HCT116 (cell line): Measurements from ENCODE around the gene MBL2. TPM values are rescaled to one million over a fixed set of nuclear protein-coding genes. Genes with fewer than 3 reads are reported as not detected.

Source experiments
- ATAC-seq: fragments of 200-7000 bp; cut with Tn5 transposase; 2 replicates; pipeline ENCODE4 v1.9.1; 2020; ENCODE audit warnings: mild to moderate bottlenecking, moderate library complexity
- BruUV-seq: library from RNA; stranded (reverse); fragments of 400-500 nt; replicated peaks from 2 replicates; lab custom pipeline; 2021; lab: Mats Ljungman, UMichigan
- CTCF ChIA-PET: fragments of 300-600 bp; sonication (Branson Sonifier 250); formaldehyde crosslinking; loops from one replicate; lab custom pipeline; 2021; ENCODE audit warnings: antibody characterized with exemption; lab: Charles Lee
- POLR2A ChIA-PET: fragments of 300-600, 350-600 bp; sonication (Branson Sonifier 250); formaldehyde crosslinking; loops from one replicate; lab custom pipeline; 2021; ENCODE audit warnings: antibody characterized with exemption; lab: Charles Lee
- RAD21 ChIA-PET, 2 experiments: fragments of 300-600 bp; sonication (Branson Sonifier 250); formaldehyde crosslinking; loops; one replicate each; lab custom pipeline; 2023; ENCODE audit warnings: low total read pairs in 2 of 2; ENCODE audit not compliant: uncharacterized antibody in 2 of 2, unreplicated experiment in 2 of 2, low non-redundant PET in 1 of 2; lab: Charles Lee
- DNase-seq: peaks from one replicate; pipeline ENCODE4 v3.0.0-alpha.2; 2010; ENCODE audit warnings: low read depth, low spot score
- H2AFZ ChIP-seq: fragments of 200-600 bp; shearing (Covaris generic), sonication (generic); 2 replicates; pipeline ENCODE4 v1.6.1; 2017; ENCODE audit warnings: low read depth, mixed run types, mixed read lengths, antibody characterized with exemption, low read length; ENCODE audit not compliant: poor library complexity, severe bottlenecking
- H3K27ac ChIP-seq: 2 replicates; pipeline ENCODE4 v1.5.1; 2012; ENCODE audit warnings: low read depth, low read length
- H3K27me3 ChIP-seq: fragments of 200-600 bp; sonication (generic); 2 replicates; pipeline ENCODE4 v1.6.1; 2016; ENCODE audit warnings: mixed run types, low read length, mixed read lengths; ENCODE audit not compliant: insufficient read depth
- H3K36me3 ChIP-seq, 2 experiments: fragments of 200-500 bp in 1 of 2; fragments of 200-600 bp in 1 of 2; sonication (Bioruptor generic) in 1 of 2; sonication (generic) in 1 of 2; 2 replicates each; pipeline versions ENCODE4 v1.5.1 to v1.6.1; 2014 to 2016; ENCODE audit warnings: low read length in 2 of 2, inconsistent platforms in 1 of 2, mixed read lengths in 1 of 2, mixed run types in 1 of 2; ENCODE audit not compliant: insufficient read depth in 2 of 2, control insufficient read depth in 1 of 2
- H3K4me1 ChIP-seq, 2 experiments: fragments of 200-600 bp in 1 of 2; sonication (generic) in 1 of 2; 2 replicates each; pipeline versions ENCODE4 v1.5.1 to v1.6.1; 2012 to 2017; ENCODE audit warnings: low read length in 2 of 2, inconsistent platforms in 1 of 2, mild to moderate bottlenecking in 1 of 2, mixed read lengths in 1 of 2, mixed run types in 1 of 2, moderate library complexity in 1 of 2; ENCODE audit not compliant: insufficient read depth in 2 of 2, control insufficient read depth in 1 of 2
- H3K4me2 ChIP-seq: fragments of 200-600 bp; sonication (generic); 2 replicates; pipeline ENCODE4 v1.6.1; 2017; ENCODE audit warnings: mixed run types, low read length, mixed read lengths
- H3K4me3 ChIP-seq, 2 experiments: fragments of 200-600 bp in 1 of 2; sonication (generic) in 1 of 2; replicated peaks in 1 of 2; 2 replicates each; pipeline ENCODE4 v1.5.1; 2011 to 2016; ENCODE audit warnings: low read length in 2 of 2, control low read depth in 1 of 2, low read depth in 1 of 2, mild to moderate bottlenecking in 1 of 2, mixed read lengths in 1 of 2, mixed run types in 1 of 2
- H3K79me2 ChIP-seq: fragments of 200-600 bp; sonication (generic); 2 replicates; pipeline ENCODE4 v1.6.1; 2017; ENCODE audit warnings: mild to moderate bottlenecking, mixed run types, low read length, moderate library complexity, mixed read lengths; ENCODE audit not compliant: insufficient read depth
- H3K9ac ChIP-seq: fragments of 200-600 bp; sonication (generic); 2 replicates; pipeline ENCODE4 v1.6.1; 2016; ENCODE audit warnings: low read length, mixed read lengths
- H3K9me2 ChIP-seq: fragments of 200-600 bp; sonication (generic), shearing (Covaris generic); 2 replicates; pipeline ENCODE4 v1.6.1; 2017; ENCODE audit warnings: mixed run types, mild to moderate bottlenecking, moderate library complexity; ENCODE audit not compliant: insufficient read depth
- H3K9me3 ChIP-seq, 2 experiments: fragments of 200-500 bp in 1 of 2; fragments of 200-600 bp in 1 of 2; sonication (Bioruptor generic) in 1 of 2; sonication (generic) in 1 of 2; 2 replicates each; pipeline ENCODE4 v1.6.1; 2014 to 2017; ENCODE audit warnings: low read length in 2 of 2, mixed read lengths in 2 of 2, inconsistent platforms in 1 of 2, low read depth in 1 of 2, mild to moderate bottlenecking in 1 of 2, mixed run types in 1 of 2, moderate library complexity in 1 of 2; ENCODE audit not compliant: control insufficient read depth in 1 of 2, insufficient read depth in 1 of 2
- H4K20me1 ChIP-seq: fragments of 200-600 bp; sonication (generic), shearing (Covaris generic); 2 replicates; pipeline ENCODE4 v1.6.1; 2017; ENCODE audit warnings: mixed run types, mild to moderate bottlenecking, moderate library complexity; ENCODE audit not compliant: insufficient read depth
- CBX3 ChIP-seq: IDR thresholded peaks from 2 replicates; pipeline ENCODE4 v1.6.1; 2012; ENCODE audit warnings: low read depth
- CEBPB ChIP-seq: IDR thresholded peaks from 2 replicates; pipeline ENCODE4 v1.6.1; 2012; ENCODE audit warnings: low read depth
- EGR1 ChIP-seq: IDR thresholded peaks from 2 replicates; pipeline ENCODE4 v1.6.1; 2012; ENCODE audit warnings: low read depth
- ELF1 ChIP-seq: IDR thresholded peaks from 2 replicates; pipeline ENCODE4 v1.6.1; 2012; ENCODE audit warnings: low read depth, borderline replicate concordance
- EZH2 ChIP-seq: fragments of 200-600 bp; sonication (generic); IDR thresholded peaks from 2 replicates; pipeline ENCODE4 v1.6.1; 2017; ENCODE audit warnings: antibody characterized with exemption, mixed run types
- EZH2phosphoT487 ChIP-seq: fragments of 200-600 bp; IDR thresholded peaks from 2 replicates; pipeline ENCODE4 v1.6.1; 2018; ENCODE audit warnings: antibody characterized with exemption, borderline replicate concordance
- FOSL1 ChIP-seq: IDR thresholded peaks from 2 replicates; pipeline ENCODE4 v1.6.1; 2012; ENCODE audit warnings: low read depth
- JUND ChIP-seq: IDR thresholded peaks from 2 replicates; pipeline ENCODE4 v1.6.1; 2012
- SP1 ChIP-seq: IDR thresholded peaks from 2 replicates; pipeline ENCODE4 v1.6.1; 2012; ENCODE audit warnings: low read depth
- SRF ChIP-seq: IDR thresholded peaks from 2 replicates; pipeline ENCODE4 v1.6.1; 2012; ENCODE audit warnings: low read depth
- YY1 ChIP-seq: IDR thresholded peaks from 2 replicates; pipeline ENCODE4 v1.6.1; 2011; ENCODE audit warnings: low read length, low read depth, moderate library complexity, mild to moderate bottlenecking; ENCODE audit not compliant: insufficient replicate concordance; ENCODE audit errors: extremely low read depth
- ZFX ChIP-seq: fragments of 450-650 bp; IDR thresholded peaks from 2 replicates; pipeline ENCODE4 v1.6.1; 2017
- ZNF274 ChIP-seq: fragments of 200-500 bp; sonication (Bioruptor generic); IDR thresholded peaks from 2 replicates; pipeline ENCODE4 v1.6.1; 2014; ENCODE audit warnings: mild to moderate bottlenecking, low read depth, low read length, inconsistent platforms
- intact Hi-C: fragments of 100-400 bp; cut with micrococcal nuclease; formaldehyde crosslinking; loops from 2 replicates; pipeline ENCODE4 v1.10.0; 2022
- total RNA-seq: library from RNA; stranded (reverse); gene quantifications from one replicate; pipeline ENCODE4 v1.2.1, GENCODE V29; 2021; ENCODE audit not compliant: unreplicated experiment
- TF ChIP-seq, protein P1 (sequence below): IDR thresholded peaks from 2 replicates; pipeline ENCODE4 v1.6.1; 2012
- TF ChIP-seq, protein P2 (sequence below): IDR thresholded peaks from 2 replicates; pipeline ENCODE4 v1.6.1; 2012; ENCODE audit warnings: low read depth
- TF ChIP-seq, protein P3 (sequence below): IDR thresholded peaks from 2 replicates; pipeline ENCODE4 v1.6.1; 2011; ENCODE audit warnings: mild to moderate bottlenecking, low read length, moderate library complexity; ENCODE audit not compliant: insufficient replicate concordance; ENCODE audit errors: extremely low read depth
- TF ChIP-seq, protein P4 (sequence below), 3 experiments: fragments of 200-600 bp in 1 of 3; sonication (generic) in 1 of 3; IDR thresholded peaks in 2 of 3; conservative IDR thresholded peaks in 1 of 3; 2 replicates each; pipeline ENCODE4 v1.5.1; 2012 to 2017; ENCODE audit warnings: low read depth in 2 of 3, low read length in 2 of 3, antibody characterized with exemption in 1 of 3, borderline replicate concordance in 1 of 3, control low read depth in 1 of 3, mild to moderate bottlenecking in 1 of 3, mixed read lengths in 1 of 3, mixed run types in 1 of 3, moderate library complexity in 1 of 3; ENCODE audit not compliant: insufficient read depth in 1 of 3
- TF ChIP-seq, protein P5 (sequence below): IDR thresholded peaks from 2 replicates; pipeline ENCODE4 v1.6.1; 2012

MBL2 gene
- total RNA-seq, 1 experiment from 2014 or later: not detected

DNA sequence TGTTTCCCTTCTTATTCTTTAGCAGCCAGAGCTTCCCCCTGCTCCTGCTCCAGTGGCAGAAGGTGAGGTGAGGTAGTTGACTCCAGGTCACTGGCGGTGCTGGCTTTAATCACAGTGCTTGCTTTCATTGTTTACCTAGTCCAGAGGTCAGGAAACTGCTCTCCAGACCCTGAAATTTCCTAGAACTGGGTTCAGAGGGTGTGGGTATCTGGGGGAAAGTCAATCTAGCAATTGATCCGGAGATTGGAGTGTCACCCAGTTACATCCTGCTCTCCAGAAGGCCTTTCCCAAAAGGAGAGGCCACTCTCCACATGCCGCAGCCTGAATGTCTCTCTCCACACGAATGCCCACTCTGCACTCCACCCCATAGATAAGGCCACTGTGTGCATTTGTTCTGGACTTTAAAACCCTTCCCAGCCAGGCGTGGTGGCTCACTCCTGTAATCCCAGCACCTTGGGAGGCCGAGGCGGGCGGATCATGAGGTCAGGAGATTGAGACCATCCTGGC, 2.1 kb upstream of the MBL2 start:
- intact Hi-C loops: loop anchor here (5.0 kb wide), 1 partner anchor 1772 kb away; no protein-coding TSS in a partner anchor
- H3K4me2 ChIP-seq: no peak overlapping the region
- no peak overlapping the region for H2AFZ ChIP-seq
- BruUV-seq: no TSS peak
- no peaks in the 10 kb centered on the region for H3K36me3 ChIP-seq
- ChIA-PET CTCF (no interaction called here), RAD21 (no interaction called here), POLR2A (no interaction called here)
- ATAC-seq (no peak), DNase-seq (no peak)
- TF ChIP-seq EZH2phosphoT487: no peak
- TF ChIP-seq SRF: no peak
- TF ChIP-seq SP1: no peak
- TF ChIP-seq, protein P1, sequence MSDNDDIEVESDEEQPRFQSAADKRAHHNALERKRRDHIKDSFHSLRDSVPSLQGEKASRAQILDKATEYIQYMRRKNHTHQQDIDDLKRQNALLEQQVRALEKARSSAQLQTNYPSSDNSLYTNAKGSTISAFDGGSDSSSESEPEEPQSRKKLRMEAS: no peak
- TF ChIP-seq EGR1: no peak
- no peak for TF ChIP-seq ZNF274
- no peak for TF ChIP-seq EZH2
- TF ChIP-seq, protein P2, sequence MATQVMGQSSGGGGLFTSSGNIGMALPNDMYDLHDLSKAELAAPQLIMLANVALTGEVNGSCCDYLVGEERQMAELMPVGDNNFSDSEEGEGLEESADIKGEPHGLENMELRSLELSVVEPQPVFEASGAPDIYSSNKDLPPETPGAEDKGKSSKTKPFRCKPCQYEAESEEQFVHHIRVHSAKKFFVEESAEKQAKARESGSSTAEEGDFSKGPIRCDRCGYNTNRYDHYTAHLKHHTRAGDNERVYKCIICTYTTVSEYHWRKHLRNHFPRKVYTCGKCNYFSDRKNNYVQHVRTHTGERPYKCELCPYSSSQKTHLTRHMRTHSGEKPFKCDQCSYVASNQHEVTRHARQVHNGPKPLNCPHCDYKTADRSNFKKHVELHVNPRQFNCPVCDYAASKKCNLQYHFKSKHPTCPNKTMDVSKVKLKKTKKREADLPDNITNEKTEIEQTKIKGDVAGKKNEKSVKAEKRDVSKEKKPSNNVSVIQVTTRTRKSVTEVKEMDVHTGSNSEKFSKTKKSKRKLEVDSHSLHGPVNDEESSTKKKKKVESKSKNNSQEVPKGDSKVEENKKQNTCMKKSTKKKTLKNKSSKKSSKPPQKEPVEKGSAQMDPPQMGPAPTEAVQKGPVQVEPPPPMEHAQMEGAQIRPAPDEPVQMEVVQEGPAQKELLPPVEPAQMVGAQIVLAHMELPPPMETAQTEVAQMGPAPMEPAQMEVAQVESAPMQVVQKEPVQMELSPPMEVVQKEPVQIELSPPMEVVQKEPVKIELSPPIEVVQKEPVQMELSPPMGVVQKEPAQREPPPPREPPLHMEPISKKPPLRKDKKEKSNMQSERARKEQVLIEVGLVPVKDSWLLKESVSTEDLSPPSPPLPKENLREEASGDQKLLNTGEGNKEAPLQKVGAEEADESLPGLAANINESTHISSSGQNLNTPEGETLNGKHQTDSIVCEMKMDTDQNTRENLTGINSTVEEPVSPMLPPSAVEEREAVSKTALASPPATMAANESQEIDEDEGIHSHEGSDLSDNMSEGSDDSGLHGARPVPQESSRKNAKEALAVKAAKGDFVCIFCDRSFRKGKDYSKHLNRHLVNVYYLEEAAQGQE: no peak
- TF ChIP-seq CBX3: no peak
- TF ChIP-seq, protein P3, sequence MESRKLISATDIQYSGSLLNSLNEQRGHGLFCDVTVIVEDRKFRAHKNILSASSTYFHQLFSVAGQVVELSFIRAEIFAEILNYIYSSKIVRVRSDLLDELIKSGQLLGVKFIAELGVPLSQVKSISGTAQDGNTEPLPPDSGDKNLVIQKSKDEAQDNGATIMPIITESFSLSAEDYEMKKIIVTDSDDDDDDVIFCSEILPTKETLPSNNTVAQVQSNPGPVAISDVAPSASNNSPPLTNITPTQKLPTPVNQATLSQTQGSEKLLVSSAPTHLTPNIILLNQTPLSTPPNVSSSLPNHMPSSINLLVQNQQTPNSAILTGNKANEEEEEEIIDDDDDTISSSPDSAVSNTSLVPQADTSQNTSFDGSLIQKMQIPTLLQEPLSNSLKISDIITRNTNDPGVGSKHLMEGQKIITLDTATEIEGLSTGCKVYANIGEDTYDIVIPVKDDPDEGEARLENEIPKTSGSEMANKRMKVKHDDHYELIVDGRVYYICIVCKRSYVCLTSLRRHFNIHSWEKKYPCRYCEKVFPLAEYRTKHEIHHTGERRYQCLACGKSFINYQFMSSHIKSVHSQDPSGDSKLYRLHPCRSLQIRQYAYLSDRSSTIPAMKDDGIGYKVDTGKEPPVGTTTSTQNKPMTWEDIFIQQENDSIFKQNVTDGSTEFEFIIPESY: no peak
- no peak for TF ChIP-seq YY1
- no peak for TF ChIP-seq CEBPB
- TF ChIP-seq FOSL1: no peak
- TF ChIP-seq ZFX: no peak
- TF ChIP-seq JUND: no peak
- no peak for TF ChIP-seq ELF1
- TF ChIP-seq, protein P4, sequence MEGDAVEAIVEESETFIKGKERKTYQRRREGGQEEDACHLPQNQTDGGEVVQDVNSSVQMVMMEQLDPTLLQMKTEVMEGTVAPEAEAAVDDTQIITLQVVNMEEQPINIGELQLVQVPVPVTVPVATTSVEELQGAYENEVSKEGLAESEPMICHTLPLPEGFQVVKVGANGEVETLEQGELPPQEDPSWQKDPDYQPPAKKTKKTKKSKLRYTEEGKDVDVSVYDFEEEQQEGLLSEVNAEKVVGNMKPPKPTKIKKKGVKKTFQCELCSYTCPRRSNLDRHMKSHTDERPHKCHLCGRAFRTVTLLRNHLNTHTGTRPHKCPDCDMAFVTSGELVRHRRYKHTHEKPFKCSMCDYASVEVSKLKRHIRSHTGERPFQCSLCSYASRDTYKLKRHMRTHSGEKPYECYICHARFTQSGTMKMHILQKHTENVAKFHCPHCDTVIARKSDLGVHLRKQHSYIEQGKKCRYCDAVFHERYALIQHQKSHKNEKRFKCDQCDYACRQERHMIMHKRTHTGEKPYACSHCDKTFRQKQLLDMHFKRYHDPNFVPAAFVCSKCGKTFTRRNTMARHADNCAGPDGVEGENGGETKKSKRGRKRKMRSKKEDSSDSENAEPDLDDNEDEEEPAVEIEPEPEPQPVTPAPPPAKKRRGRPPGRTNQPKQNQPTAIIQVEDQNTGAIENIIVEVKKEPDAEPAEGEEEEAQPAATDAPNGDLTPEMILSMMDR (IDR thresholded peaks at IDR 0.05 in 2 of 3, conservative IDR thresholded peaks at IDR 0.05 in 1 of 3; ENCODE audit: borderline replicate concordance in 1 of 3, insufficient read depth in 1 of 3, low read depth in 2 of 3, low read length in 2 of 3): no peak
- TF ChIP-seq, protein P5, sequence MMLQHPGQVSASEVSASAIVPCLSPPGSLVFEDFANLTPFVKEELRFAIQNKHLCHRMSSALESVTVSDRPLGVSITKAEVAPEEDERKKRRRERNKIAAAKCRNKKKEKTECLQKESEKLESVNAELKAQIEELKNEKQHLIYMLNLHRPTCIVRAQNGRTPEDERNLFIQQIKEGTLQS: no peak
- H3K9me2 ChIP-seq: no peaks in the 10 kb centered on the region
- no peaks in the 10 kb centered on the region for H4K20me1 ChIP-seq
- no peaks in the 10 kb centered on the region for H3K4me1 ChIP-seq
- no peak overlapping the region for H3K9ac ChIP-seq
- no peaks in the 10 kb centered on the region for H3K9me3 ChIP-seq
- no peak overlapping the region for H3K27ac ChIP-seq
- H3K27me3 ChIP-seq: no peaks in the 10 kb centered on the region
- no peaks in the 10 kb centered on the region for H3K79me2 ChIP-seq
- H3K4me3 ChIP-seq: no peak overlapping the region
